ENCODE measurements around the gene BCO1.

Gene BCO1

DNA sequence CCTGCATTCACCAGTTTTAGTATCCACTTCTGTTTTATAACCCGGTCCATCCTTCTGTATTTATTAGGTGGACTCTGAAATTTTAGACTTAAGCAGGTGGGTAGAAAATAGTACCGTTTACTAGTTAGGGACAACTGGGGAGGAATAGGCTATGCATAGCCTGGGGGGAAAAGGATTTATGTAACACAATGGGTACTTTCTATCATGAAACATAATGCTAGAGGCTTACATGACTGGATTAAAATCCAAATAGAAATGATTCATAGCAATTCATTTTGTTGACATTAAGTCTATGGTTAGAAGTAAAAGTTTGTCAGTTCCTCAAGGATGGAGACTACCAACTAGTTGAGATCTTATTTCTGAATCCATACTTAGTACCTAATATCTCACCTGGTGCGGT is 94.9 kb downstream of the BCO1 start:
- no peak for TF ChIP-seq CTCF (IDR thresholded peaks at IDR 0.05; ENCODE audit: low read depth, low read length)
- DNase-seq (ENCODE audit: extremely low read depth, low read depth), result no peak

GRCh38 chr16:81335669-81336068 is 97.2 kb downstream of the BCO1 start:
- no peak for DNase-seq (ENCODE audit: extremely low read depth, low read depth)
- TF ChIP-seq CTCF (IDR thresholded peaks at IDR 0.05; ENCODE audit: low read depth, low read length), result no peak

DNA sequence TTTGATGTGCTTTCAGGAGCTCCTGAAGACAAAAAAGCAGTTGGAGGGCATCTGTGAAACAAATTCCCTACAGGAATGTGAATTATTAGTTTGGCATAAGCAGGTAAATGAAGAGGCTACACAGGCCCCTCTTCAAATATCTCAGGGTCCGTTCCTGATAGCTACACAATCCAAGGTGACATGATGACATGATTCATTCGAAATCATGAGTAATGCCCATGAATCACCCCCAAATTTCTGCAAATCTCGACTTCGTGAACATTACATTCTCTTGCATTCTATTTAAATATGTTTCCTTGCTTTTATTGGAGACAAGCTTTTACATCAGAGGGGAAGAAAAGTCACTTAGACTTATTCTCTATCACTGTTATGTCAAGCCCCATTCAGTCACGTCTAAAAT is 98.6 kb downstream of the BCO1 start:
- DNase-seq (ENCODE audit: extremely low read depth, low read depth), result no peak
- no peak for TF ChIP-seq CTCF (IDR thresholded peaks at IDR 0.05; ENCODE audit: low read depth, low read length)
